ENCODE measurements around the gene USP25.
"Not testable (repeated sequence)": the region's sequence is repeated elsewhere in the genome, so short reads cannot be mapped to it uniquely, and the experiment has no call there.

The USP25 gene

DNA sequence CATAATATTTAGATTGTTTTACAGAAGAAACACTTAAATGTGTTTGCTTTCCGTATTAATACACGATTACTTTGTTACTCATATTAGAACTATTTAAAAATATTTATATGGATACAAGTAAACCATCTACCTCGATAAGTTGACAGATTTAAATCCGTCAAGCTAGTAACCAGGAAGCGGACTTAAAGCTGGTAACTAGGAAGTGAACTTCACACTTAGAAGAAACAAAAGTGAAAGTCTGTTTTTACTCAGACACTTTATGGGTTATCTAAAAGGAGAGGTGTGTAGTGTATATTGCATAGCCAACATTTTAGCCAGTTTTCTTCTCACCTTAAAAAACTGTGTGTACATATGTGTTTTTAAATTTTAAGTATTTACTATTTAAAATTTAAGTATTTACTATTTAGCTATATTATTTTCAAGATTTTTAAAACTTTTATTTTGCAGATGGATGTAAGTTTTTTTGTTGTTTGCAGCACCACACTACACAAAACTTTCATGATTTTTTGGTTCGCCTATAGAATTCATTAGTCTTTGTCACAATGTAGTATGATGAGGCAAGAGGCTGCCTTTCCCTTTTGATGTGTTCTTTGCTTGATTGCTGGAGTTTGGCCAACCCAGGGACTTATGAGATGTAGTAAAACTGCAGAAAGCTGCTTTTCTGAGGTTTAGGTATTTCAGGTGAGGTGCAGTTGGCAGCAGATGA lies 2.7 kb downstream of the USP25 start:
- TF ChIP-seq ZFX (IDR thresholded peaks at IDR 0.05; ENCODE audit: borderline replicate concordance), result no peak
- TF ChIP-seq, protein P1, sequence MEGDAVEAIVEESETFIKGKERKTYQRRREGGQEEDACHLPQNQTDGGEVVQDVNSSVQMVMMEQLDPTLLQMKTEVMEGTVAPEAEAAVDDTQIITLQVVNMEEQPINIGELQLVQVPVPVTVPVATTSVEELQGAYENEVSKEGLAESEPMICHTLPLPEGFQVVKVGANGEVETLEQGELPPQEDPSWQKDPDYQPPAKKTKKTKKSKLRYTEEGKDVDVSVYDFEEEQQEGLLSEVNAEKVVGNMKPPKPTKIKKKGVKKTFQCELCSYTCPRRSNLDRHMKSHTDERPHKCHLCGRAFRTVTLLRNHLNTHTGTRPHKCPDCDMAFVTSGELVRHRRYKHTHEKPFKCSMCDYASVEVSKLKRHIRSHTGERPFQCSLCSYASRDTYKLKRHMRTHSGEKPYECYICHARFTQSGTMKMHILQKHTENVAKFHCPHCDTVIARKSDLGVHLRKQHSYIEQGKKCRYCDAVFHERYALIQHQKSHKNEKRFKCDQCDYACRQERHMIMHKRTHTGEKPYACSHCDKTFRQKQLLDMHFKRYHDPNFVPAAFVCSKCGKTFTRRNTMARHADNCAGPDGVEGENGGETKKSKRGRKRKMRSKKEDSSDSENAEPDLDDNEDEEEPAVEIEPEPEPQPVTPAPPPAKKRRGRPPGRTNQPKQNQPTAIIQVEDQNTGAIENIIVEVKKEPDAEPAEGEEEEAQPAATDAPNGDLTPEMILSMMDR (IDR thresholded peaks at IDR 0.05), result no peak
- no peak overlapping the region for H3K27ac ChIP-seq

DNA sequence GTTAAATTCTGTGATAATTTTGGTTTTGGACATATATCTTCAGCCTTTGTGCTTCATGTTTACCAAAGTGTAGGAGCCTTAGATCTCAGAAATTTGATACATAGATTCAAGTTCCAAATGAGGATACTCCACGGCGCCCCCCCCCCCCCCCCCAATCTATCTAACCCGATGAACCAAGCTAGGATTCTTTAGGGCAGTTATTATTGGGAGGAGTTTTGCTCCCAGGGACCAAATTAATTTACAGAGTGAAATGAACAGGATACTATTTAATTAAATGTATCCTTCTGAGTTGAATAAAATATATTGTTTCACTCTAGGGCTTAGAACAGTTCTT lies 3.2 kb downstream of the USP25 start:
- TF ChIP-seq ZFX (IDR thresholded peaks at IDR 0.05; ENCODE audit: borderline replicate concordance), result no peak
- TF ChIP-seq, protein P1 (IDR thresholded peaks at IDR 0.05), result no peak
- no peak overlapping the region for H3K27ac ChIP-seq

DNA sequence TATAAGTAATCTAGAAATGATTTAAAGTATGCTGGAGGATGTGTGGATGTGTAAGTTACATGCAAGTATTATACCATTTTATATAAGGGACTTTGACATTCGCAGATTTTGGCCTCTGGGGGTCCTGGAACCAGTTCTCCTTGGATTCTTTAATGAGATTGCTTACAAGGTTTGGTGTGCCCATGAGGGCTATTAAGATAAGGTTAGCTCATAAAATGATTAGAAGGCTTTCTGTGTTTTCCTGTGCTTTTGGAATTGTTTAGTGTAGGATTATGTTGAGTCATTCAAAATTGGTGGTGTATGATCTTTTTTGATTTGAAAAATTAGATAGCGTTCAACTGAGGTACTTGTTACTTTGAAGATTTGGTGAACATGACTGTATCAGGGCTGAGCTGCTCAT lies 5.6 kb downstream of the USP25 start:
- TF ChIP-seq, protein P1 (IDR thresholded peaks at IDR 0.05), result no peak
- no peak for TF ChIP-seq ZFX (IDR thresholded peaks at IDR 0.05; ENCODE audit: borderline replicate concordance)
- H3K27ac ChIP-seq, result no peak overlapping the region

DNA sequence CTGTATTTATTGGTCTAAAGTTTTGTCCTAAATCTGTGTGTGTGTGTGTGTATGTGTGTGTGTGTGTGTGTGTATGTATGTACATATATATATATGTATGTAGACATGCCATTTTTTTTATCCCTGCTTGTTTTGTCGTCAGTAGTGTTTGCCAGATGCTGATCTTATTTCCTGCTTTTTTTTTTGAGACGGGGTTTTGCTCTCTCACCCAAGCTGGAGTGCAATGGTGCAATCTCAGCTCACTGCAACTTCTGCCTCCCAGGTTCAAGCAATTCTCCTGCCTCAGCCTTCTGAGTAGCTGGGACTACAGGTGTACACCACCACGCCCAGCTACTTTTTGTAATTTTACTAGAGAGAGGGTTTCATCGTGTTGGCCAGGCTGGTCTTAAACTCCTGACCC lies 6.1 kb downstream of the USP25 start:
- H3K27ac ChIP-seq, result not testable (repeated sequence)

DNA sequence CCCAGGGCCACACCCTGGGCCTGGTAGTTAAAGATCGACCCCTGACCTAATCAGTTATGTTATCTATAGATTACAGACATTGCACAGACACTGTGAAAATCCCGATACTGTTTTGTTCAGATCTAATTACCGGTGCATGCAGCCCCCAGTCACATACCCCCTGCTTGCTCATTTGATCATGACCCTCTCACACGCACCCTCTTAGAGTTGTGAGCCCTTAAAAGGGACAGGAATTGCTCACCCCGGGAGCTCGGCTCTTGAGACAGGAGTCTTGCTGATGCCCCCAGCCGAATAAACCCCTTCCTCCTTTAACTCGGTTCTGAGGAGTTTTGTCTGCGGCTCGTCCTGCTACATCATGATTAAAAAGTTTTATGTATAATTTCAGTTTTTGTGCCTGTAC lies 9.0 kb downstream of the USP25 start:
- H3K27ac ChIP-seq, result not testable (repeated sequence)

DNA sequence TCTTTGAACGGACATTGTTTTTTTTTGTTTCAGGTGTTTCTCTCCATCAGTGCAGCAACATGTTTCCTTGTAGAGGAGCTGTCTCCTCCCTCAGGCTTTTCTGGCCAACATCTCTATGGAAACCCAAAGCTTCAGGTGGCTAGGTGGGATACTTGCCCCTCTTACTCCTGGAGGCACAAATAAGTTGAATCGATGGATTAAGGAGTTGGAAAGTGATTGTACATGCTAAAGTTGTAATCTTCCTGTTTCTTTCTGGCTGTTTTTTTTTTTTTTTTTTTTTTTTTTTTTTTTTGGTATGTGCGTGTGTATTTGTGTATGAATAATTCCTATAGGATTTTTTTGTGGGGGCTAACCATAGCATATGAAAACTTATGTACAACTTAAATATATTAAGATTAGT lies 10.6 kb downstream of the USP25 start:
- no peak for TF ChIP-seq ZFX (IDR thresholded peaks at IDR 0.05; ENCODE audit: borderline replicate concordance)
- H3K27ac ChIP-seq, result no peak overlapping the region

DNA sequence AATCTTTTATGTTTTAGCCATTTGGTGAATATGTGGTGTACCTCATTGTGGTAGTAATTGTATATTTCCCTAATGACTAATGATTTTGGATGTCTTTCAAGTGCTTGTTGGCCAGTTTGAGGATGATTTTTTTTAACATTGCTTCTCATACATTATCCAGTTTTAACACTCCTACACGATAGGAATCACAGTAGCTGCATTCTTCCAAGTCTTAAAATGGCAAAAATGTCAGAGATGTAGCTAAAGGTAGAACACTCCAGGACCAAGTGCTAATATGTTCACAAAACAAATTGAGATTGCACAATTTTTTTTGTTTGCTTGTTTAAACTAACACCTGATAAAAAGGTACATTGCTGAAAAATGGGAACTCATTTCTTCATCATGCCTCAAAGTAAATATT lies 11.7 kb downstream of the USP25 start:
- H3K27ac ChIP-seq, result no peak overlapping the region
- TF ChIP-seq, protein P1 (IDR thresholded peaks at IDR 0.05), result no peak
- TF ChIP-seq ZFX (IDR thresholded peaks at IDR 0.05; ENCODE audit: borderline replicate concordance), result no peak

DNA sequence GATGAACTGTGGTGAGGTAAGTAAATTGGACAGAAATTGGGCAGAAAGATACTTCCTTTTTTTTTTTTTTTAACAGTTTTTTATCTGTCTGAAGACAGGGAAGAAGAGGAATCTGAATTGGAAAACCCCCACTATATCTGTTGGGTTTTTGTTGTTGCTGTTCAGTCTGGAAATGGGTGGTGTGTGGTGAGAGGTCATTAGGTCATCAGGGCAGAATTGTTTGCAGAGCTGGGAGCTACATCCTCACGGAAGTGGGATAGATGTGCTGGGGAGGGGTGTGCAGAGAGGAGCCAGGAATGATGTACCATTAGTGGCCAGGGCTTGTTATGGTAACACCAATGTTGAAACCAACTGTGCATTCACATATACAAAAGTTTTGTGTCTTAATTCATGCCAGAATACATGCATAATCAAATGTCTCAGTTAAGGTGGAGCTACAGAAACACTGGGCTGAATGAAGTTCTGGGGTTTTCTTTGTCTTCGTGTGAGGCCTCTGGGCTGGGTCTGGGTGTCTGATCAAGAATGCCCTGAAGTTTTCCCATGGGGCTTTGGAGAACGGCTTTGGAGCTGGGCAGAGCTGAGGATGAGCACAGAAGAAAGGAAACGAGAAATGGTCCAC lies 12.4 kb downstream of the USP25 start:
- no peak overlapping the region for H3K27ac ChIP-seq
- TF ChIP-seq, protein P1 (IDR thresholded peaks at IDR 0.05), result no peak
- no peak for TF ChIP-seq ZFX (IDR thresholded peaks at IDR 0.05; ENCODE audit: borderline replicate concordance)

DNA sequence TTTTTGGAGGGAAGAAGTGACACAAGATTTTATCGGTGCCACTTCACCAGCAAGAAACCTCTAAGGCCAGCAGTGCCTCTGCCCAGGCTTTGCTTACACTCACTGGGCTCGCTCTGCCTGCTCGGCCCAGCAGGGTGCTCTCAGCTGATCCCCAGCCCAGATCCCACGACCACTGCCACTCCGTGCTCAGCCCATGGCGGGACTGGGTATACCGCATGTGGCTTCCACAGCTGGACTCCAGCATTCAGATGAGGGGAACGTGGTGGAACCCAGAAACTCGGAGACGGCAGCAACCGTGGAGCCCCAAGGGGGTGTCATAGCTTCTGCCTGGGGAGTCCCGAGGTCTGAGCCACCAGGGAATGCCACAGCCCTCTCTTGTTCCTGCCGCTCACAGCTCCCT lies 12.9 kb downstream of the USP25 start:
- no peak overlapping the region for H3K27ac ChIP-seq
- TF ChIP-seq, protein P1 (IDR thresholded peaks at IDR 0.05), result no peak
- TF ChIP-seq ZFX (IDR thresholded peaks at IDR 0.05; ENCODE audit: borderline replicate concordance), result no peak

Data from 22Rv1 (cell line).